CD4-positive, alpha-beta T cell treated with Interleukin-21 for 1 hour (primary cell): Measurements from ENCODE around the gene SUPT20HL2.
"Not testable (repeated sequence)": the region's sequence is repeated elsewhere in the genome, so short reads cannot be mapped to it uniquely, and the experiment has no call there.

Source experiments
- DNase-seq: peaks from one replicate; pipeline ENCODE4 v3.0.0-alpha.2; 2020

Gene SUPT20HL2

GRCh38 chrX:24314019-24314635 is at the start of gene SUPT20HL2:
Gene SUPT20HL2 (minus strand): TSS chrX:24314069. CDS start chrX:24313315, 754 bp downstream.
- no peak for DNase-seq

DNA sequence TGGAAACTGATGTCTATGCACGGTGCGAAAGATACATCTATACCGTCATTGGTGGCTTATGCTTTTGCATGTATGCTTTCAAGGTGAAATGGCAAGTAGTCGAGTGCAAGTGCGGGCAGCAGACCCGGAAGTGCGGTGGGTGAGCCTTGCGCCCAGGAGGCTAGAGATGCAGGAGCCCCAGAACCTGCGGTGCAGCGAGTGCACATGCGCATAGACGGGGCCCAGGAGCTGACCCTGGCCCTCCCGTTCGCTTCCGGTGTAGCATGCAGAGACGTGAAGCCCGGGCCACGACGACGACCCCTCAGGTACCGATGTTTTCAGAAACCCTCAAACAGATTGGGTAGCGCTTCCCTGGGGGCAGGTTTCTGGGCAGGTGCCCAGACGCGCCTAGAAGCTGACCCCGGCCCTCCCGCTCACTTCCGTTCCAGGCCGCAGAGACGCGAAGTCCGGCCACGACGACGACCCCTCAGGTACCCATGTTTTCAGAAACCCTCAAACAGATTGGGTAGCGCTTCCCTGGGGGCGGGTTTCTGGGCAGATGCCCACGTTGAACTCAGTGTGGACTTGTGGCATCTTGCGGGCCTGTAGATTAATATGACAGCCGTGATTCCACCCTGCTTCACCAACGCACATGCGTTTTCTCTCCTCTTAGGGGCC is 48.3 kb upstream of the SUPT20HL2 start:
- DNase-seq, result not testable (repeated sequence)

DNA sequence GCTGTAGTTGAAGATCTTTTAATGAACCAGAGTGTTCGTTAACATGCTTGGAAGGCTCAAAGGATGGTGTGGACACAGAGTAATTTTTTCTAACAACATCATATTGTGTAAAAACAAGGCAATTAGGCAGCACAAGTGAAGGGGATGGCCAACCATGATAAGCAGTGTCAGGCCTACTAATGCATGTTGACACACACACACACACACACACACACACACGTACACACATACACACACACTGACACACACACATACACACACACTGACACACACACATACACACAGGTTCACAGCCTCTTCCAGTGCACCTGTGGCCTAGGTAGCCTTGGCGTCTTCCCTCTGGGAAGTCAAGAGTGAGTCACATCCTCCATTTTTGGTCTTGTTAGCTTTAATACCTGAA is 46.4 kb upstream of the SUPT20HL2 start, which contains the start of gene SUPT20HL1:
Gene SUPT20HL1, plus strand, starts transcription at position 368 of the 400 bp plus-strand sequence. CDS start 2,122 bp downstream, outside the sequence.
- DNase-seq, result no peak

GRCh38 chrX:24357106-24357505 is 43.2 kb upstream of the SUPT20HL2 start:
- DNase-seq, result no peak

DNA sequence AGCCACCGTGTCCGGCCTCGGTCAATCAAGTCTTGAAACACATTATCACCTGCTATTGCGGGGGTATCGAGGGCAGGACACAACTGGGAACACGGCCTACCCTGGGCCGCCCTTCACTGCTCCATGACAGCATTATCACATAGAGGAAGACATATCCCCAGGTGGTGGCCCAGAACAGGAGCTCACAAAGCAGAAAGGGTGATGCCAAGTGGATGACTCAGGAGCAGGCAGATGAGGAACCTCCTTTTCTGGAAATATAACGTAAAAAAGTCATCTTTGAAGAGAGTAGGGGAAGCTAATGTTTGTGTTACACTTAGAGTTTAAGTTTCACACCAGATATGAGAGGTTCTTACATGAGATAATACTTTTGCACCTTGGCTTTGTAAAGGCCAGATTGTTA is 41.2 kb upstream of the SUPT20HL2 start:
- no peak for DNase-seq

GRCh38 chrX:24350217-24350616 is 36.3 kb upstream of the SUPT20HL2 start:
- DNase-seq, result no peak

DNA sequence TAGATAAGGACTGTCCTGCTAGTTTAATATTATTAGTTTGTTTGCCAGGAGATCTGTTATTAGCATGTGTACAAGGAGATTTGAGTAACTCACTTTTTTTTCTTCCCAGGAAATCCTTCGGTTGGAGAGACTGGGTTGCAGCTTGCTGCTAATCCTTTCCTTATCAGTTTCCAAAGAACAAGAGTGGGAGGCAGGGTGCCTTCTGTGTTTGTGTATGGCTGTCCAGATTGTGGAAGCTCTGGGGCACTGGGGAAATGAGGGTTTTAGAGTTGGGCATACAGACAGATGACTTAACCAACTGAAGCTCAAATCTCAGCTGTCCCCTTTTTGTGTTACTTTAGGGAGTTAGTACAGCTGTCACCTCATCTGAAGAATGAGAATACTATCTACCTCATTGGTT is 34.0 kb upstream of the SUPT20HL2 start:
- DNase-seq, result no peak

DNA sequence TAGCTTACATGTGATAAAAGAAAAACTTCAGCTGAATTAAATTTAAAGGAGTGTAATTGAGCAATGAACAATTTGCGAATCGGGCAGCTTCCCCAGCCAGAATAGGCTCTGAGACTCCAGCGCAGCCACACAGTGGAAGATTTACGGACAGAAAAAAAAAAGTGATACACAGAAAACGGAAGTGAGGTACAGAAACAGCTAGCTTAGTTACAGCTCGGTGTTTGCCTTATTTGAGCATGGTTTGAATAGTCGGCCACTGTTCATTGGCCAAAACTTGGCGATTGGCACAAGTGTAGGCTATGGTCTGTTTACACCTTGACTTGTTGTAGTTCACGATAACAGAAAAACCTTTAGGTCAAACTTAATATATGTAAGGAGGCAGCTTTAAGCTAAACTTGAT is 29.9 kb upstream of the SUPT20HL2 start:
- DNase-seq, result no peak

GRCh38 chrX:24341795-24342194 is 27.9 kb upstream of the SUPT20HL2 start:
- no peak for DNase-seq

GRCh38 chrX:24340501-24340900 is 26.6 kb upstream of the SUPT20HL2 start:
- DNase-seq, result no peak

GRCh38 chrX:24339911-24340310 is 26.0 kb upstream of the SUPT20HL2 start:
- no peak for DNase-seq

- DNase-seq, result no peak
Observed at GRCh38 chrX:24335871-24336270, 22.0 kb upstream of the SUPT20HL2 start.

- no peak for DNase-seq
Observed at GRCh38 chrX:24334461-24334860, 20.6 kb upstream of the SUPT20HL2 start.

DNA sequence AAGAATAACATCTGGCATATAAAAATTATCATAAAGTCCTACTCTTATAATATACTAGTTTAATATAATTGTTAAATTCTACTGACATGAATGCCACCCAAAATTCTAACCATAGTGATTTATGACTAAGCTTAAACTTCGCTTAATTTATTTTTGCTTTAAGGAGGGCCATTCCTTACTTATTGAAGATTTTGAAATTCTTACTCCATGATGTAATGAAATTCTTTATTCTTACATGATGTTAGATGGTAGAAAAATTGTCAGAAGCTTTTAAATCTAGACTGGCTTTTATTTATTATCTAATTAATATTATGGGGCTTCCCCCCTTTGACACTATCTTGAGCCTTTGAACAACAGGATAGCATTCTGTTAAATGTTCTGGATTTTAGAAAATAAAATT is 19.5 kb upstream of the SUPT20HL2 start:
- no peak for DNase-seq

GRCh38 chrX:24332878-24333277 is 19.0 kb upstream of the SUPT20HL2 start:
- DNase-seq, result no peak

- DNase-seq, result no peak
Observed at GRCh38 chrX:24325231-24325630, 11.4 kb upstream of the SUPT20HL2 start.

- no peak for DNase-seq
Observed at GRCh38 chrX:24321741-24322395, 8.0 kb upstream of the SUPT20HL2 start.

DNA sequence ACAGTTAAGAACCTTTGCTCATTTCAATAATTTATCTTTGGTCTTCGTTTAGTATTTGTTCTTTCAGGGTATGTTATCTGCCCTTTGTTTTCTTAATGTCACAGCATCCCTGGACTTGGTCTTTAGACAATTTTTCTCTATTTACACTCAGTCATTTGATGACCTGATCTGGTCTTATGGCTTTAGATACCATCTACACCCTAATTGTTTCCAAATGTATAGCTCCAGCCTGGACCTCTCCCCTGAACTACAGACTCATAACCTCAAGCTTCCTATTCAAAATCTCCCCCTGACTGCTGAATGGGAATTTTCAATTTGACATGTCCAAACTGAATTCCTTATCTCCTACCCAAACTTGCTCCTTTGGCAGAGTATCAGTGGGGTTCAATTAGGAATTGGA is 3.7 kb upstream of the SUPT20HL2 start:
- DNase-seq, result no peak

DNA sequence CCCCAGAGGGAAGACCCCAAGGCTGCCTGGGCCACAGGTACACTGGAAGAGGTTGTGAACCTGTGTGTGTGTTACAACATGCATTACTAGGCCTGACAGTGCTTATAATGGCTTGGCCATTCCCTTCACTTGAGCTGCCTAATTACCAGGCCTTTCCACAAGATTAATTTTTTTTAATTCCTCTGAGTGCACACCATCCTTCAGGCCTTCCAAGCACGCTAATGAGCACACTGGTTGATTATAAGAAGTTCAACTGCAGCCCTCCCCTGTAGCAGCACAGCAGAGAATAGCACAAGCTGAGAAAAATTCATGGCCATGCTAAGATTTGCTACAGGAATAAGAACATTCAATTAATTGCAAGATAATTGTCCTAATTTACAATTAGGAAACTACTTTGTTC is 2.2 kb upstream of the SUPT20HL2 start:
- DNase-seq, result no peak

- DNase-seq, result not testable (repeated sequence)
Observed at GRCh38 chrX:24312249-24312607, 1.6 kb downstream of the SUPT20HL2 start.

DNA sequence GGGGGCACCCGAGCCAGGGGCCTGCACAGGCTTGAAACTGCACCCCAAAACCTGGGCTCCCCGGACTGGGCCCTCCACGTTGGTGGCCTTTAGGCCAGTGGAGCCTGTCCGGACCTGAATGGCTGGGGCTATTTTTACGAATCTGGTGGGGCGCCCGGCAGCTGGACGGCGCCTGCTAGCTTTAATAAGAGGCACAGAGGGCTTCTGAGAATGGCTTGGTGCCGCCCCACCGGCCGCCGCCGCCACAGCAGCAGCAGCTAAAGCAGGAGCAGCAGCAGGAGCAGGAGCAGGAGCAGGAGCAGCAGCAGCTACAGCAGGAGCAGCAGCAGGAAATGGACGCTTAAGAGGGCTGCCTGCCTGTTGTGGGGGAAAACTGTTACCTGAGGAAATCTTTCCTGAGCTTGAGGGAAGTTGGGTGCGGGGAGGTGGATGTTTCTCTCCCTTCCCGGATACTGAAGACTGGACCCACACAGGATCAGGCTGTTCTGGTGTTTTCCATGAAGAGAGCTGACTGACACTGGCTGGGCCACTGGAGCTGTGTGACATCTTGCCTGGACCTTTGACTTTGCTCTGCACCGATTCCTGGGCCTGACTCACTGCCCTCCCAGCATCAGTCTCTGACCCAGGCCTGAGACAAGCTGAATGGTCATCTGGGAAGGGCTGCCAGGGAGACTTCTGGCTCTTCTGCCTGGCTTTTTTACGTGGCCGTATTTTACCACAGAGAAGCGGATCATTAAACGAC is 2.2 kb downstream of the SUPT20HL2 start:
- not testable (repeated sequence) for DNase-seq

GRCh38 chrX:24310916-24311315 is 3.0 kb downstream of the SUPT20HL2 start:
- not testable (repeated sequence) for DNase-seq

GRCh38 chrX:24309580-24310374 is 4.1 kb downstream of the SUPT20HL2 start:
- DNase-seq, result not testable (repeated sequence)
